Measurements from ENCODE around the gene RELN. TPM values are rescaled to one million over a fixed set of nuclear protein-coding genes. Genes with fewer than 3 reads are reported as not detected.

RELN gene
- total and polyA plus RNA-seq, 9 donors = 0.68 to 8.7 (median 2.7) TPM

GRCh38 chr7:103751311-103751880 lies 238.1 kb downstream of the RELN start:
- H3K27me3 ChIP-seq = no peaks in the 10 kb centered on the region
- H3K4me1 ChIP-seq (ENCODE audit: insufficient read depth) = no peaks in the 10 kb centered on the region
- no peak for DNase-seq
- H3K36me3 ChIP-seq = no peaks in the 10 kb centered on the region
- H3K27ac ChIP-seq = no peak overlapping the region
- intact Hi-C loops (cut with DNase I) = no loop called here
- H3K9me3 ChIP-seq = no peaks in the 10 kb centered on the region
- no peak overlapping the region for H3K4me3 ChIP-seq
- no peak for TF ChIP-seq EP300 (IDR thresholded peaks at IDR 0.05)
- no peak for TF ChIP-seq POLR2A (IDR thresholded peaks at IDR 0.05)
- TF ChIP-seq, protein P1, sequence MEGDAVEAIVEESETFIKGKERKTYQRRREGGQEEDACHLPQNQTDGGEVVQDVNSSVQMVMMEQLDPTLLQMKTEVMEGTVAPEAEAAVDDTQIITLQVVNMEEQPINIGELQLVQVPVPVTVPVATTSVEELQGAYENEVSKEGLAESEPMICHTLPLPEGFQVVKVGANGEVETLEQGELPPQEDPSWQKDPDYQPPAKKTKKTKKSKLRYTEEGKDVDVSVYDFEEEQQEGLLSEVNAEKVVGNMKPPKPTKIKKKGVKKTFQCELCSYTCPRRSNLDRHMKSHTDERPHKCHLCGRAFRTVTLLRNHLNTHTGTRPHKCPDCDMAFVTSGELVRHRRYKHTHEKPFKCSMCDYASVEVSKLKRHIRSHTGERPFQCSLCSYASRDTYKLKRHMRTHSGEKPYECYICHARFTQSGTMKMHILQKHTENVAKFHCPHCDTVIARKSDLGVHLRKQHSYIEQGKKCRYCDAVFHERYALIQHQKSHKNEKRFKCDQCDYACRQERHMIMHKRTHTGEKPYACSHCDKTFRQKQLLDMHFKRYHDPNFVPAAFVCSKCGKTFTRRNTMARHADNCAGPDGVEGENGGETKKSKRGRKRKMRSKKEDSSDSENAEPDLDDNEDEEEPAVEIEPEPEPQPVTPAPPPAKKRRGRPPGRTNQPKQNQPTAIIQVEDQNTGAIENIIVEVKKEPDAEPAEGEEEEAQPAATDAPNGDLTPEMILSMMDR (IDR thresholded peaks at IDR 0.05) = no peak
- 82 to 86% (median 84%) methylated on average over 8 of the region's 8 CpGs for WGBS, 3 donors

DNA sequence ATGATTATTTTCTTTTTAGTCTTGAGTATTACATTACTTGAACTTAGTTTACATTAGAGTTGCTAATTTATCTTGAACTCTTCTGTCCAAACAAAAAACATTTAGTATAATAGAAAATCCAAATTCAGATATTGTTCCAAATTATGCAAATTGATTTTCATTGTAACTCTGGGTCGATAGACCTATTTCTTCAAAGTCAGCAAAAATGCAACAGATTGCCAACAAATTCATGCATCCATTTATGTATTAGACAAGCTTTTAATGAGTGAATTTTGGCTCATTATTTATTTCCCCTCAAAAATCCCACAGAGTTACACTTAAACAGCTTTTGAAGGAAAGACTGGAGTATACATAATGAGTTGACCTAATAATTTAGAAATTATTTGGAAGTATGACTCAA lies 240.8 kb downstream of the RELN start:
- Histone ChIP-seq H3K36me3 (no peaks in the 10 kb centered on the region), H3K4me3 (no peak overlapping the region), H3K27ac (no peak overlapping the region), H3K9me3 (no peaks in the 10 kb centered on the region), H3K4me1 (ENCODE audit: insufficient read depth) (no peaks in the 10 kb centered on the region), H3K27me3 (no peaks in the 10 kb centered on the region)
- 7 to 38% (median 14%) methylated on average over 1 of the region's 1 CpG for WGBS, 3 donors
- TF ChIP-seq, protein P1 (IDR thresholded peaks at IDR 0.05) = no peak
- TF ChIP-seq POLR2A (IDR thresholded peaks at IDR 0.05) (no peak), EP300 (IDR thresholded peaks at IDR 0.05) (no peak)
- DNase-seq = no peak
- intact Hi-C loops (cut with DNase I) = no loop called here

- H3K27ac ChIP-seq = no peak overlapping the region
- no peak for DNase-seq
Measured at GRCh38 chr7:103735377-103735776, 254.1 kb downstream of the RELN start.

DNA sequence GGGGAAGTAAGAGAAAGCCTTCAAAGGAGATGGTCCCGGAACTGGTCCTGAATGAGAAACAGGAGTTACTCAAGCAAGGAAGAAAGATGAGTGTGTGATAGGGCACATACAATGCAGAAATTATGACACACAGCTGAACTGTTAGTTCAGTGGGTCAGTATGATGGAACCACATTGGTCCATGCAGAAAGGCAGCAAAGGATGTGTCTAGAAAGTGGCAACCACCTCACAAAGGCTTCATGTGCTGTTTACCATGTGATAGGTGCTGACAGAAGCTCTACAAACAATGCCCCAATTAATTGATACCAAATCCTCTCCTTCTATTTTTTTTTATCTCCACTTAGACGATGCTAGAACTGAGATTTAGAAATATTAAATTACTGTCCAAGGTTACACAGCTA lies 258.3 kb downstream of the RELN start:
- intact Hi-C loops (cut with DNase I) = no loop called here
- TF ChIP-seq EP300 (IDR thresholded peaks at IDR 0.05) = no peak
- TF ChIP-seq, protein P1 (IDR thresholded peaks at IDR 0.05) = no peak
- no peak for TF ChIP-seq POLR2A (IDR thresholded peaks at IDR 0.05)
- Histone ChIP-seq H3K36me3 (no peaks in the 10 kb centered on the region), H3K4me3 (no peak overlapping the region), H3K27ac (no peak overlapping the region), H3K27me3 (no peaks in the 10 kb centered on the region), H3K9me3 (no peaks in the 10 kb centered on the region), H3K4me1 (ENCODE audit: insufficient read depth) (no peaks in the 10 kb centered on the region)
- DNase-seq = no peak
- 62 to 66% (median 63%) methylated on average over 2 of the region's 2 CpGs for WGBS, 3 donors

More at GRCh38 chr7:103735377-103735776, 254.1 kb downstream of the RELN start:
- H3K27me3 ChIP-seq = no peaks in the 10 kb centered on the region
- H3K4me3 ChIP-seq = no peak overlapping the region
- no peaks in the 10 kb centered on the region for H3K4me1 ChIP-seq (ENCODE audit: insufficient read depth)
- no peaks in the 10 kb centered on the region for H3K36me3 ChIP-seq
- no peaks in the 10 kb centered on the region for H3K9me3 ChIP-seq
- no peak for TF ChIP-seq POLR2A (IDR thresholded peaks at IDR 0.05)
- TF ChIP-seq, protein P1 (IDR thresholded peaks at IDR 0.05) = no peak
- TF ChIP-seq EP300 (IDR thresholded peaks at IDR 0.05) = no peak
- intact Hi-C loops (cut with DNase I) = no loop called here
- WGBS, 3 donors = 32 to 55% (median 33%) methylated on average over 1 of the region's 1 CpG
